HEK293T (cell line): ENCODE measurements around the gene EGFL8.

Source experiments
- PKNOX1 ChIP-seq: fragments of 450-650 bp; IDR thresholded peaks from 2 replicates; pipeline ENCODE4 v1.6.1; 2016
- SP1 ChIP-seq: fragments of 450-650 bp; IDR thresholded peaks from 2 replicates; pipeline ENCODE4 v1.6.1; 2017

- TF ChIP-seq SP1 (no peak), PKNOX1 (no peak)
Observed at GRCh38 chr6:32178547-32179440, 14.4 kb downstream of the EGFL8 start.
